Mesenchymal stem cell (in vitro differentiated cells and primary cell): ENCODE data around the gene MIEN1.

ENCODE experiments used
- DNase-seq: peaks from one replicate; pipeline ENCODE4 v3.0.0-alpha.2; 2013
- H2AFZ ChIP-seq: one replicate; pipeline ENCODE4 v1.6.1; 2013; ENCODE audit warnings: low read depth, mild to moderate bottlenecking, control low read depth, inconsistent platforms, low read length, moderate library complexity
- H2AK5ac ChIP-seq: 2 replicates; pipeline ENCODE4 v1.6.1; 2013; ENCODE audit warnings: low read length, moderate library complexity, mild to moderate bottlenecking, inconsistent platforms; ENCODE audit not compliant: severe bottlenecking
- H2BK120ac ChIP-seq: one replicate; pipeline ENCODE4 v1.6.1; 2013; ENCODE audit warnings: low read depth, mild to moderate bottlenecking, inconsistent platforms, low read length, moderate library complexity
- H2BK12ac ChIP-seq, 2 experiments: one replicate each; pipeline ENCODE4 v1.6.1; 2013; ENCODE audit warnings: inconsistent platforms in 2 of 2, low read length in 2 of 2, mild to moderate bottlenecking in 2 of 2, moderate library complexity in 2 of 2, control low read depth in 1 of 2
- H2BK15ac ChIP-seq: one replicate; pipeline ENCODE4 v1.6.1; 2013; ENCODE audit warnings: mild to moderate bottlenecking, low read depth, inconsistent platforms; ENCODE audit not compliant: poor library complexity, severe bottlenecking
- H2BK5ac ChIP-seq: 2 replicates; pipeline ENCODE4 v1.6.1; 2013; ENCODE audit warnings: low read depth, mild to moderate bottlenecking, low read length, control low read depth, inconsistent platforms; ENCODE audit not compliant: poor library complexity, severe bottlenecking
- H3K14ac ChIP-seq, 2 experiments: one replicate each; pipeline ENCODE4 v1.6.1; 2013; ENCODE audit warnings: inconsistent platforms in 2 of 2, low read length in 2 of 2, control low read depth in 1 of 2, mild to moderate bottlenecking in 1 of 2, moderate library complexity in 1 of 2
- H3K18ac ChIP-seq, 2 experiments: one replicate each; pipeline ENCODE4 v1.6.1; 2013; ENCODE audit warnings: inconsistent platforms in 2 of 2, low read length in 2 of 2, control low read depth in 1 of 2, low read depth in 1 of 2, mild to moderate bottlenecking in 1 of 2
- H3K23ac ChIP-seq, 2 experiments: one replicate each; pipeline ENCODE4 v1.6.1; 2013; ENCODE audit warnings: inconsistent platforms in 2 of 2, low read length in 2 of 2, mild to moderate bottlenecking in 2 of 2, moderate library complexity in 2 of 2, control low read depth in 1 of 2
- H3K27ac ChIP-seq: 2 replicates; pipeline ENCODE4 v1.5.1; 2013; ENCODE audit warnings: mild to moderate bottlenecking, moderate library complexity, low read length, control low read depth, inconsistent platforms; ENCODE audit not compliant: poor library complexity, severe bottlenecking
- H3K27me3 ChIP-seq, 2 experiments: 2 replicates each; pipeline versions ENCODE4 v1.6.1 to v1.7.0; 2013; ENCODE audit warnings: low read length in 2 of 2, mild to moderate bottlenecking in 2 of 2, moderate library complexity in 2 of 2, control low read depth in 1 of 2, inconsistent platforms in 1 of 2; ENCODE audit not compliant: control insufficient read depth in 1 of 2, insufficient read depth in 1 of 2
- H3K36me3 ChIP-seq, 2 experiments: 2 replicates each; pipeline versions ENCODE4 v1.6.1 to v1.7.0; 2013; ENCODE audit warnings: low read length in 2 of 2, control low read depth in 1 of 2, inconsistent platforms in 1 of 2, low read depth in 1 of 2, mild to moderate bottlenecking in 1 of 2; ENCODE audit not compliant: insufficient read depth in 2 of 2, control insufficient read depth in 1 of 2
- H3K4ac ChIP-seq, 2 experiments: one replicate each; pipeline ENCODE4 v1.6.1; 2013; ENCODE audit warnings: inconsistent platforms in 2 of 2, low read length in 2 of 2, mild to moderate bottlenecking in 2 of 2, moderate library complexity in 2 of 2, control low read depth in 1 of 2, low read depth in 1 of 2
- H3K4me1 ChIP-seq: 2 replicates; pipeline ENCODE4 v1.6.1; 2013; ENCODE audit warnings: low read depth, low read length, control low read depth; ENCODE audit not compliant: control insufficient read depth, insufficient read depth
- H3K4me2 ChIP-seq: 2 replicates; pipeline ENCODE4 v1.6.1; 2013; ENCODE audit warnings: low read length, mild to moderate bottlenecking, inconsistent platforms; ENCODE audit not compliant: poor library complexity, severe bottlenecking
- H3K4me3 ChIP-seq, 2 experiments: 2 replicates each; pipeline versions ENCODE4 v1.5.1 to v1.7.0; 2013; ENCODE audit warnings: low read length in 2 of 2, mild to moderate bottlenecking in 2 of 2, control low read depth in 1 of 2, low read depth in 1 of 2; ENCODE audit not compliant: insufficient read depth in 1 of 2
- H3K79me1 ChIP-seq: replicated peaks from 2 replicates; pipeline ENCODE4 v1.6.1; 2013; ENCODE audit warnings: mild to moderate bottlenecking, control low read depth, low read length, inconsistent platforms; ENCODE audit not compliant: poor library complexity, severe bottlenecking
- H3K9ac ChIP-seq: 2 replicates; pipeline ENCODE4 v1.7.0; 2013; ENCODE audit warnings: mild to moderate bottlenecking, low read length, moderate library complexity
- H3K9me3 ChIP-seq: 2 replicates; pipeline ENCODE4 v1.7.0; 2013; ENCODE audit warnings: mild to moderate bottlenecking, low read length; ENCODE audit not compliant: control insufficient read depth
- H4K8ac ChIP-seq: one replicate; pipeline ENCODE4 v1.6.1; 2013; ENCODE audit warnings: inconsistent platforms, mild to moderate bottlenecking, low read length, moderate library complexity
- H4K91ac ChIP-seq: one replicate; pipeline ENCODE4 v1.6.1; 2013; ENCODE audit warnings: mild to moderate bottlenecking, low read length, inconsistent platforms
- WGBS: methylation state at CpG from one replicate; pipeline ENCODE4 v1.1.7; 2013; ENCODE audit warnings: mixed read lengths; 5-methylcytosine and 5-hydroxymethylcytosine counted together

Gene MIEN1

DNA sequence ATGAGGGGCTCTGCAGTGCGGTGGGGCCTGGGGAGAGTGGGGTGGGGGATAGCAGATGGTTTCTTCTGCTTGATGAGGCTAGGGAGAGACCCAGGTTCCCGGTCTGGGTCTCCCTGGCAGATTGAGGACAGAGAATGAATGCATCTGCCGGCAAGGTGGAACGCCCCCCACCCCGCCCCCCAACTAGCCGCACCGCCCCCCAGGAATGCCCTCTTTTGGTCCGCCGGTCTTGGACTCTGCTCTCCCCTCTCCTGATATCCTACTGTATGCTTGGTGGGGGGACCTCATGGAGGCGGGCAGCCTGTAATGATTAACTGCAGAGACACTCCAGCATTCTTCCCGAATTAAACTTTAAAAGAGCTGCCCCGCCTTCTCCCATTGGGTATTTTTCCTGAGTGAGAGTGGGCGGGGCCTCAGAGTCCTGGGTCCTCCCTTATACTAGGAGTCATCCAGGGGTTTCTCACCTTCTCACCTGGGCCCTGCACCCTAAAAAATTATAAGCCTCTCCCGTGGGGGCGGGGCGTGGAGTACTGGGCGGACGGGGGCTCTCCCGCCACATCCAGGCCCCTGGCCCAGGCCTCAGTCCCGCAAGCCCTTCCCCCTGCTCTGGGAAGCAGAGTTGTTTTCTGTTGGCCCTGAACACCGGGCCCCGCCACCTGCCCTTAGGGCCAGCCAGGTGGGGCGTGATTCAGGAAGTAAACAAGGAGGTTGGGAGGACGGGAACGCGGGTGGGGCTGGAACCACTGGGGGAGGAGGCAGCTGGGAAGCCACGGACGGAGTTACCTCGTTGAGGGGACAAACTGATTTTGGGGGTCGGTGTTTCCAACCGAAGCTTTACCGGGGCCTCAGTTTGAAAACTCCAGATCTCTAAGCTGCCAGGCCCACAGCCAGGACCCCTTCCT lies 8.9 kb upstream of the MIEN1 start:
- WGBS = 9% methylated on average over 26 of the region's 32 CpGs
- H3K4me1 ChIP-seq = peaks cover 31% of the 10 kb centered on the region
- H2BK120ac ChIP-seq = no peak overlapping the region
- H3K23ac ChIP-seq = no peak overlapping the region
- H3K14ac ChIP-seq = no peak overlapping the region
- H2BK15ac ChIP-seq = no peak overlapping the region
- H4K91ac ChIP-seq = peak overlapping the region; percentile 7
- no peak overlapping the region for H2BK12ac ChIP-seq
- H4K8ac ChIP-seq = peak overlapping the region; percentile 74
- no peak for DNase-seq
- peak overlapping the region; percentile 10 for H2AFZ ChIP-seq
- peak overlapping the region; percentile 63 to 66 for H3K4me3 ChIP-seq
- peaks cover 0 to 24% of the 10 kb centered on the region in 2 experiments for H3K36me3 ChIP-seq
- peaks cover 0 to 6% of the 10 kb centered on the region in 2 experiments for H3K27me3 ChIP-seq
- H3K4ac ChIP-seq = no peak overlapping the region
- H3K79me1 ChIP-seq = peaks cover 22% of the 10 kb centered on the region
- peak overlapping the region; percentile 61 for H3K9ac ChIP-seq
- peak overlapping the region; percentile 99 for H2AK5ac ChIP-seq
- peak overlapping the region; percentile 93 for H3K4me2 ChIP-seq
- no peak overlapping the region for H3K18ac ChIP-seq
- H3K9me3 ChIP-seq = no peaks in the 10 kb centered on the region
- peak overlapping the region; percentile 89 for H3K27ac ChIP-seq
- peak overlapping the region; percentile 96 for H2BK5ac ChIP-seq

DNA sequence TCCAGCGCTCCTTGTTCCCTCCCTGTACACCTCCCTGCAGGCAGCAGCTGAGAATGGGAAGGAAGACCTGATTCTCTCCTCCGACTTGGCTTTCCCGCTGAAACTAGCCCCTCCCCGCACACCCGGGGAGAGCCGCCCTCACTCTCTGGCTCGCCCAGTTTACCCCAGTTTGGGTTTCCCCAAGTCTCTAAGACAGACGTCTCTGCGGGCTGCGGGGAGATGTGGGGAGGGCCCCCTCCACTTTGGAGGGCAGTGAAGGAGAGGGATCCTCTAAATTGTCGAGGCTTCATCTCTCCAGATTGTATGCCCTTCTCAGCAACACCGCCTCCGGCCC lies 8.2 kb upstream of the MIEN1 start:
- no peak overlapping the region for H4K8ac ChIP-seq
- WGBS = 8% methylated on average over 9 of the region's 13 CpGs
- no peak overlapping the region for H3K14ac ChIP-seq

GRCh38 chr17:39737760-39738567 lies 7.6 kb upstream of the MIEN1 start, which contains the start of gene GRB7:
Gene GRB7, plus strand, starts transcription at chr17:39737938. Its CDS starts 4,364 bp downstream, at chr17:39742302.
- peaks cover 31% of the 10 kb centered on the region for H3K4me1 ChIP-seq
- H3K9ac ChIP-seq = no peak within 1 kb of the TSS
- H3K36me3 ChIP-seq = peaks cover 0 to 11% of the 10 kb centered on the region in 2 experiments
- H2BK12ac ChIP-seq = no peak within 1 kb of the TSS
- H2BK120ac ChIP-seq = no peak within 1 kb of the TSS
- peak within 1 kb of the TSS; percentile 49 for H2AFZ ChIP-seq
- peak within 1 kb of the TSS; percentile 81 for H3K27ac ChIP-seq
- H3K4me2 ChIP-seq = peak within 1 kb of the TSS; percentile 93
- H3K14ac ChIP-seq = no peak within 1 kb of the TSS
- no peak within 1 kb of the TSS for H4K91ac ChIP-seq
- WGBS = 3% methylated on average over 25 of the region's 34 CpGs
- peak within 1 kb of the TSS in 1 of 2 experiments; percentile 31 for H3K23ac ChIP-seq
- no peak within 1 kb of the TSS for H2BK5ac ChIP-seq
- no peak within 1 kb of the TSS for H4K8ac ChIP-seq
- peak within 1 kb of the TSS; percentile 61 to 66 for H3K4me3 ChIP-seq
- no peaks in the 10 kb centered on the region for H3K9me3 ChIP-seq
- DNase-seq = no peak
- no peak within 1 kb of the TSS for H3K4ac ChIP-seq
- H3K79me1 ChIP-seq = peaks cover 19% of the 10 kb centered on the region
- H3K18ac ChIP-seq = no peak within 1 kb of the TSS
- H2BK15ac ChIP-seq = no peak within 1 kb of the TSS
- H3K27me3 ChIP-seq = peaks cover 0 to 2% of the 10 kb centered on the region in 2 experiments
- peak within 1 kb of the TSS; percentile 55 for H2AK5ac ChIP-seq

More for the DNA sequence above, 8.2 kb upstream of the MIEN1 start:
- Histone ChIP-seq H3K18ac (no peak overlapping the region), H2BK12ac (no peak overlapping the region), H3K4me1 (peaks cover 31% of the 10 kb centered on the region), H3K27me3 (peaks cover 0 to 6% of the 10 kb centered on the region in 2 experiments), H3K9me3 (no peaks in the 10 kb centered on the region), H2AK5ac (no peak overlapping the region), H2BK120ac (no peak overlapping the region), H3K4me2 (peak overlapping the region; percentile 93), H3K27ac (peak overlapping the region; percentile 81), H2AFZ (no peak overlapping the region), H3K9ac (no peak overlapping the region), H3K4me3 (peak overlapping the region; percentile 61 to 66), H3K36me3 (peaks cover 0 to 17% of the 10 kb centered on the region in 2 experiments), H3K4ac (no peak overlapping the region), H3K79me1 (peaks cover 21% of the 10 kb centered on the region), H3K23ac (no peak overlapping the region), H4K91ac (no peak overlapping the region), H2BK5ac (no peak overlapping the region), H2BK15ac (no peak overlapping the region)
- no peak for DNase-seq
